SK-N-SH treated with all-trans-retinoic acid at 6 μM for 48 hours (cell line): ENCODE measurements around the gene F8.

Experiments used
- ARNTL ChIP-seq: fragments of 450-650 bp; formaldehyde crosslinking; IDR thresholded peaks from 2 replicates; pipeline ENCODE4 v1.5.0; 2020; ENCODE audit warnings: low read depth, mild to moderate bottlenecking, moderate library complexity, borderline replicate concordance
- CSRNP3 ChIP-seq: fragments of 250-450 bp; sonication (Bioruptor Pico); IDR thresholded peaks from 2 replicates; pipeline ENCODE4 v1.5.1; 2021; ENCODE audit warnings: mild to moderate bottlenecking, moderate library complexity
- ESRRG ChIP-seq: fragments of 250-450 bp; sonication (Bioruptor Pico); IDR thresholded peaks from 2 replicates; pipeline ENCODE4 v1.6.1; 2021; ENCODE audit warnings: mild to moderate bottlenecking
- GLIS3 ChIP-seq: fragments of 250-450 bp; sonication (Bioruptor Pico); IDR thresholded peaks from 2 replicates; pipeline ENCODE4 v1.5.0; 2020; ENCODE audit warnings: mild to moderate bottlenecking, moderate library complexity
- RARB ChIP-seq: fragments of 250-450 bp; sonication (Bioruptor Pico); IDR thresholded peaks from 2 replicates; pipeline ENCODE4 v1.8.0; 2021; ENCODE audit warnings: mild to moderate bottlenecking, moderate library complexity
- ZFP3 ChIP-seq: fragments of 250-450 bp; sonication (Bioruptor Pico); IDR thresholded peaks from 2 replicates; pipeline ENCODE4 v1.5.0; 2020; ENCODE audit warnings: mild to moderate bottlenecking, moderate library complexity
- ZFP30 ChIP-seq: fragments of 450-650 bp; formaldehyde crosslinking; IDR thresholded peaks from 2 replicates; pipeline ENCODE4 v1.5.0; 2022; ENCODE audit warnings: mild to moderate bottlenecking, moderate library complexity
- ZNF70 ChIP-seq: fragments of 450-650 bp; formaldehyde crosslinking; IDR thresholded peaks from 2 replicates; pipeline ENCODE4 v1.5.0; 2020; ENCODE audit warnings: mild to moderate bottlenecking, moderate library complexity
- TF ChIP-seq, protein P1 (sequence below): fragments of 250-450 bp; sonication (Bioruptor Pico); IDR thresholded peaks from 2 replicates; pipeline ENCODE4 v1.5.1; 2020; ENCODE audit warnings: low read depth, mild to moderate bottlenecking, moderate library complexity
- TF ChIP-seq, protein P2 (sequence below): fragments of 250-450 bp; sonication (Bioruptor Pico); IDR thresholded peaks from 2 replicates; pipeline ENCODE4 v1.8.0; 2020; ENCODE audit warnings: mild to moderate bottlenecking, moderate library complexity, borderline replicate concordance
- TF ChIP-seq, protein P3 (sequence below): fragments of 250-450 bp; sonication (Bioruptor Pico); IDR thresholded peaks from 2 replicates; pipeline ENCODE4 v1.8.0; 2021; ENCODE audit warnings: low read depth, mild to moderate bottlenecking, moderate library complexity, borderline replicate concordance

DNA sequence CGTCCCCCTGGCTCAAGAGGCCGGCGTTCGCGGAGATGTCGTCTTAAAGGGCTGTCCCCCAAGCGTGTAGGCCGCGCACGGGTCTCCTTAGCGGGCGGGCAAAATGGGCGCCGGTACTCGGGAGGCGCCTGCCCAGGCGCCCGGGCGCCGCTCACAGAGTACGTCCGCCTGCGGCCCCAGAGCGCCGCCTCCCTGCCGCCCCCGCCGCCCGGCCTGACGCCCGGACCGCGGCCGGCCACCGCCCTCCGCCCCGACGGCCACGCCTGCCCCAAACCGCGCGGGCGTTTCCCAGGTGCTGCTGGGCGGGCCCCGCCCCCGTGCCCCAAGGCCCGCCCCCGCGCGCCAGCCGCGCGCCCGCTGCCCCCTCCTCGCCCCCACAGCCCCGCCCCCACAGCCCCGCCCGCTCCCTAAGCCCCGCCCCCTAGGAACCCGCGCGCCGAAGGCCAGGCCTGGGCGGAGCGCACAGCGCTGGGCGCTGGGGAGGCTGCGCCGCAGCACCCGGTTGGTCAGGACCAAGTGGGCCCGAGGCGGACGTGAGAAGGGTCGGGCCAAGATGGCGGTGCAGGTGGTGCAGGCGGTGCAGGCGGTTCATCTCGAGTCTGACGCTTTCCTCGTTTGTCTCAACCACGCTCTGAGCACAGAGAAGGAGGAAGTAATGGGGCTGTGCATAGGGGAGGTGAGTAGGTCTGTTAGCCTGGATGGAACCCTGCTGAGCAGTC lies 48.6 kb upstream of the F8 start, which contains the start of the genes BRCC3, CMC4 and MTCP1:
- TF ChIP-seq, protein P1, sequence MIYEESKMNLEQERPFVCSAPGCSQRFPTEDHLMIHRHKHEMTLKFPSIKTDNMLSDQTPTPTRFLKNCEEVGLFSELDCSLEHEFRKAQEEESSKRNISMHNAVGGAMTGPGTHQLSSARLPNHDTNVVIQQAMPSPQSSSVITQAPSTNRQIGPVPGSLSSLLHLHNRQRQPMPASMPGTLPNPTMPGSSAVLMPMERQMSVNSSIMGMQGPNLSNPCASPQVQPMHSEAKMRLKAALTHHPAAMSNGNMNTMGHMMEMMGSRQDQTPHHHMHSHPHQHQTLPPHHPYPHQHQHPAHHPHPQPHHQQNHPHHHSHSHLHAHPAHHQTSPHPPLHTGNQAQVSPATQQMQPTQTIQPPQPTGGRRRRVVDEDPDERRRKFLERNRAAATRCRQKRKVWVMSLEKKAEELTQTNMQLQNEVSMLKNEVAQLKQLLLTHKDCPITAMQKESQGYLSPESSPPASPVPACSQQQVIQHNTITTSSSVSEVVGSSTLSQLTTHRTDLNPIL (CRISPR knock-in tag): no peak
- TF ChIP-seq, protein P2, sequence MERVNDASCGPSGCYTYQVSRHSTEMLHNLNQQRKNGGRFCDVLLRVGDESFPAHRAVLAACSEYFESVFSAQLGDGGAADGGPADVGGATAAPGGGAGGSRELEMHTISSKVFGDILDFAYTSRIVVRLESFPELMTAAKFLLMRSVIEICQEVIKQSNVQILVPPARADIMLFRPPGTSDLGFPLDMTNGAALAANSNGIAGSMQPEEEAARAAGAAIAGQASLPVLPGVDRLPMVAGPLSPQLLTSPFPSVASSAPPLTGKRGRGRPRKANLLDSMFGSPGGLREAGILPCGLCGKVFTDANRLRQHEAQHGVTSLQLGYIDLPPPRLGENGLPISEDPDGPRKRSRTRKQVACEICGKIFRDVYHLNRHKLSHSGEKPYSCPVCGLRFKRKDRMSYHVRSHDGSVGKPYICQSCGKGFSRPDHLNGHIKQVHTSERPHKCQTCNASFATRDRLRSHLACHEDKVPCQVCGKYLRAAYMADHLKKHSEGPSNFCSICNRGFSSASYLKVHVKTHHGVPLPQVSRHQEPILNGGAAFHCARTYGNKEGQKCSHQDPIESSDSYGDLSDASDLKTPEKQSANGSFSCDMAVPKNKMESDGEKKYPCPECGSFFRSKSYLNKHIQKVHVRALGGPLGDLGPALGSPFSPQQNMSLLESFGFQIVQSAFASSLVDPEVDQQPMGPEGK: no peak
- no peak for TF ChIP-seq GLIS3 (CRISPR knock-in tag)
- TF ChIP-seq ZFP3: no peak
- TF ChIP-seq, protein P3, sequence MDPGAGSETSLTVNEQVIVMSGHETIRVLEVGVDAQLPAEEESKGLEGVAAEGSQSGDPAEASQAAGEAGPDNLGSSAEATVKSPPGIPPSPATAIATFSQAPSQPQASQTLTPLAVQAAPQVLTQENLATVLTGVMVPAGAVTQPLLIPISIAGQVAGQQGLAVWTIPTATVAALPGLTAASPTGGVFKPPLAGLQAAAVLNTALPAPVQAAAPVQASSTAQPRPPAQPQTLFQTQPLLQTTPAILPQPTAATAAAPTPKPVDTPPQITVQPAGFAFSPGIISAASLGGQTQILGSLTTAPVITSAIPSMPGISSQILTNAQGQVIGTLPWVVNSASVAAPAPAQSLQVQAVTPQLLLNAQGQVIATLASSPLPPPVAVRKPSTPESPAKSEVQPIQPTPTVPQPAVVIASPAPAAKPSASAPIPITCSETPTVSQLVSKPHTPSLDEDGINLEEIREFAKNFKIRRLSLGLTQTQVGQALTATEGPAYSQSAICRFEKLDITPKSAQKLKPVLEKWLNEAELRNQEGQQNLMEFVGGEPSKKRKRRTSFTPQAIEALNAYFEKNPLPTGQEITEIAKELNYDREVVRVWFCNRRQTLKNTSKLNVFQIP: no peak
- TF ChIP-seq ZNF70: peak; percentile 68
- TF ChIP-seq ESRRG: no peak
- TF ChIP-seq ZFP30 (CRISPR knock-in tag): no peak
- TF ChIP-seq ARNTL (CRISPR knock-in tag): no peak
- TF ChIP-seq CSRNP3 (CRISPR knock-in tag): no peak
- no peak for TF ChIP-seq RARB (CRISPR knock-in tag)
